SU-DHL-6 (cell line): ENCODE results near the gene NDUFB10.

Source experiments
- EZH2phosphoT487 ChIP-seq: fragments of 200-600 bp; sonication (generic), shearing (Covaris generic); conservative IDR thresholded peaks from 2 replicates; pipeline ENCODE4 v1.6.1; 2018; ENCODE audit warnings: mild to moderate bottlenecking, antibody characterized with exemption, low read length, moderate library complexity, mixed read lengths
- TF ChIP-seq, protein P1 (sequence below): fragments of 200-600 bp; sonication (generic); IDR thresholded peaks from one replicate; pipeline ENCODE4 v1.5.1; 2017; ENCODE audit warnings: antibody characterized with exemption, mild to moderate bottlenecking, low read length, moderate library complexity; ENCODE audit not compliant: insufficient read depth, poor library complexity, severe bottlenecking

DNA sequence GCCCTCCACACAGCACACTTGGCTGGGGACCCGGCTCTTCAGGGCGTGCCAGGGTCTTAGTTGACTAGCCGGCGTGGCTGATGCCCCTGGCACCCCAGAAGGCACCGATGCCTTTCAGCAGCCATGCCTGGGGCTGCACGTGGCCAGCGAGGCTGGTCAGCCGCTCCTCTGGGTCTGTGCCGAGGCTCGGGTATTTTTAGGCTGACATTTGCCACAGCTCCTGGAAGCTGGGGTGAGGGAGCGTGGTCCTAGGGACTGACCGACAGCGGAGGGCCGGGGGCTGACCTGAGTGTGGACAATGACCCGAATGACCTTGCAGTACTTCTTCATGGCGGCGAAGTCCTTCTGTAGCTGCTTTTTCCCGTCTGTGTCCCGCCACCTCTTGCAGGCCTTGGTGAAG, 8.8 kb upstream of the NDUFB10 start:
- TF ChIP-seq, protein P1, sequence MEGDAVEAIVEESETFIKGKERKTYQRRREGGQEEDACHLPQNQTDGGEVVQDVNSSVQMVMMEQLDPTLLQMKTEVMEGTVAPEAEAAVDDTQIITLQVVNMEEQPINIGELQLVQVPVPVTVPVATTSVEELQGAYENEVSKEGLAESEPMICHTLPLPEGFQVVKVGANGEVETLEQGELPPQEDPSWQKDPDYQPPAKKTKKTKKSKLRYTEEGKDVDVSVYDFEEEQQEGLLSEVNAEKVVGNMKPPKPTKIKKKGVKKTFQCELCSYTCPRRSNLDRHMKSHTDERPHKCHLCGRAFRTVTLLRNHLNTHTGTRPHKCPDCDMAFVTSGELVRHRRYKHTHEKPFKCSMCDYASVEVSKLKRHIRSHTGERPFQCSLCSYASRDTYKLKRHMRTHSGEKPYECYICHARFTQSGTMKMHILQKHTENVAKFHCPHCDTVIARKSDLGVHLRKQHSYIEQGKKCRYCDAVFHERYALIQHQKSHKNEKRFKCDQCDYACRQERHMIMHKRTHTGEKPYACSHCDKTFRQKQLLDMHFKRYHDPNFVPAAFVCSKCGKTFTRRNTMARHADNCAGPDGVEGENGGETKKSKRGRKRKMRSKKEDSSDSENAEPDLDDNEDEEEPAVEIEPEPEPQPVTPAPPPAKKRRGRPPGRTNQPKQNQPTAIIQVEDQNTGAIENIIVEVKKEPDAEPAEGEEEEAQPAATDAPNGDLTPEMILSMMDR = no peak
- TF ChIP-seq EZH2phosphoT487 = no peak
